ENCODE data around the gene VSX1.

VSX1 gene

GRCh38 chr20:25040438-25040831 is 41.5 kb downstream of the VSX1 start:
- DNase-seq (ENCODE audit: low spot score), result peak; percentile 70

- peak; percentile 74 for DNase-seq (ENCODE audit: low spot score)
These were observed 42.1 kb downstream of the VSX1 start for GRCh38 chr20:25039697-25040437.

- no peak for DNase-seq (ENCODE audit: low spot score)
These were observed 43.3 kb downstream of the VSX1 start for GRCh38 chr20:25038591-25039015.

- no peak for DNase-seq (ENCODE audit: low spot score)
These were observed 43.9 kb downstream of the VSX1 start for GRCh38 chr20:25038103-25038410.

- DNase-seq (ENCODE audit: low spot score), result no peak
These were observed 44.4 kb downstream of the VSX1 start for GRCh38 chr20:25037288-25038102.

- no peak for DNase-seq (ENCODE audit: low spot score)
These were observed 45.5 kb downstream of the VSX1 start for GRCh38 chr20:25036331-25036936.

- no peak for DNase-seq (ENCODE audit: low spot score)
These were observed 46.0 kb downstream of the VSX1 start for GRCh38 chr20:25035921-25036320.

- no peak for DNase-seq (ENCODE audit: low spot score)
These were observed 48.0 kb downstream of the VSX1 start for GRCh38 chr20:25033924-25034300.

GRCh38 chr20:25033265-25033923 is 48.5 kb downstream of the VSX1 start:
- no peak for DNase-seq (ENCODE audit: low spot score)

- DNase-seq (ENCODE audit: low spot score), result no peak
These were observed 49.3 kb downstream of the VSX1 start for GRCh38 chr20:25032478-25033264.

- no peak for DNase-seq (ENCODE audit: low spot score)
These were observed 49.9 kb downstream of the VSX1 start for GRCh38 chr20:25032065-25032477.

GRCh38 chr20:25031241-25031640 is 50.7 kb downstream of the VSX1 start:
- no peak for DNase-seq (ENCODE audit: low spot score)

GRCh38 chr20:25030649-25031207 is 51.2 kb downstream of the VSX1 start:
- no peak for DNase-seq (ENCODE audit: low spot score)

GRCh38 chr20:25030007-25030648 is 51.8 kb downstream of the VSX1 start:
- no peak for DNase-seq (ENCODE audit: low spot score)

- DNase-seq (ENCODE audit: low spot score), result no peak
These were observed 55.8 kb downstream of the VSX1 start for GRCh38 chr20:25025986-25026605.
